ENCODE measurements around the gene POLE4.

- TF ChIP-seq CTCF (IDR thresholded peaks at IDR 0.05), result no peak
- TF ChIP-seq POLR2A (IDR thresholded peaks at IDR 0.05), result no peak
- TF ChIP-seq POLR2AphosphoS5 (IDR thresholded peaks at IDR 0.05), result no peak
These were observed 4.0 kb upstream of the POLE4 start for GRCh38 chr2:74954500-74954874.
